HepG2 (cell line): ENCODE data around the gene GALR3. TPM values are rescaled to one million over a fixed set of nuclear protein-coding genes. Genes with fewer than 3 reads are reported as not detected.
A peak's percentile ranks its signal among the peaks of the same experiment; 100 is the strongest.

Experiments used
- ATAC-seq: fragments of 200-7000 bp; cut with Tn5 transposase; 3 replicates; pipeline ENCODE4 v1.9.1; 2020; ENCODE audit warnings: mild to moderate bottlenecking, moderate library complexity
- BruUV-seq: library from RNA; stranded (reverse); fragments of 400-500 nt; replicated peaks from 2 replicates; lab custom pipeline; 2021; lab: Mats Ljungman, UMichigan
- CTCF ChIA-PET: fragments of 300-600 bp; formaldehyde crosslinking; extraction: SDS; loops from one replicate; lab custom pipeline; 2021; ENCODE audit warnings: low total read pairs, inconsistent platforms, low intra/inter-chr PET ratio; lab: Yijun Ruan, JAX
- POLR2A ChIA-PET: fragments of 350-600 bp; sonication (Branson Sonifier 250); formaldehyde crosslinking; loops from one replicate; lab custom pipeline; 2020; ENCODE audit warnings: antibody characterized with exemption, inconsistent platforms; lab: Yijun Ruan, JAX
- DNase-seq: peaks from one replicate; pipeline ENCODE4 v3.0.0-alpha.2; 2015; ENCODE audit warnings: low spot score
- FAIRE-seq: peaks from 3 replicates; lab custom pipeline; 2011; peaks lifted over from hg19 to GRCh38; lab: Jason Lieb, UNC
- H2AFZ ChIP-seq: one replicate; pipeline ENCODE4 v1.6.1; 2011; ENCODE audit warnings: low read length, inconsistent platforms
- H3K27ac ChIP-seq: fragments of 300-600 bp; 3 replicates; pipeline ENCODE4 v1.8.0; 2011; ENCODE audit warnings: mixed run types, mild to moderate bottlenecking, mixed read lengths, low read length, inconsistent platforms; ENCODE audit not compliant: insufficient read depth; ENCODE audit errors: extremely low read length
- H3K27me3 ChIP-seq, 2 experiments: fragments of 200-600 bp in 1 of 2; 2 replicates in 1 of 2; 3 replicates in 1 of 2; pipeline versions ENCODE4 v1.6.0 to v1.8.0; 2011; ENCODE audit warnings: low read length in 2 of 2, mild to moderate bottlenecking in 2 of 2, moderate library complexity in 2 of 2, inconsistent platforms in 1 of 2; ENCODE audit not compliant: insufficient read depth in 2 of 2, control insufficient read depth in 1 of 2
- H3K36me3 ChIP-seq, 2 experiments: fragments of 200-600 bp in 1 of 2; replicated peaks in 1 of 2; 2 replicates in 1 of 2; 3 replicates in 1 of 2; pipeline versions ENCODE4 v1.5.1 to v1.8.0; 2011; ENCODE audit warnings: low read length in 2 of 2, inconsistent platforms in 1 of 2; ENCODE audit not compliant: insufficient read depth in 2 of 2, control insufficient read depth in 1 of 2
- H3K4me1 ChIP-seq: 2 replicates; pipeline ENCODE4 v1.5.1; 2012; ENCODE audit warnings: low read length, inconsistent platforms; ENCODE audit not compliant: insufficient read depth
- H3K4me2 ChIP-seq: 2 replicates; pipeline ENCODE4 v1.6.0; 2011; ENCODE audit warnings: low read depth, low read length, inconsistent platforms
- H3K4me3 ChIP-seq, 3 experiments: fragments of 200-600 bp in 1 of 3; sonication (generic), shearing (Covaris generic) in 1 of 3; replicated peaks in 1 of 3; 2 replicates each; pipeline ENCODE4 v1.5.1; 2011 to 2016; ENCODE audit warnings: low read length in 3 of 3, inconsistent platforms in 2 of 3, low read depth in 2 of 3, mild to moderate bottlenecking in 2 of 3, control low read depth in 1 of 3, mixed read lengths in 1 of 3; ENCODE audit not compliant: insufficient read depth in 1 of 3
- H3K79me2 ChIP-seq: one replicate; pipeline ENCODE4 v1.6.1; 2011; ENCODE audit warnings: low read length, inconsistent platforms; ENCODE audit not compliant: insufficient read depth
- H3K9ac ChIP-seq: 2 replicates; pipeline ENCODE4 v1.6.0; 2011; ENCODE audit warnings: mild to moderate bottlenecking, low read depth, low read length, inconsistent platforms; ENCODE audit not compliant: insufficient read depth
- H3K9me3 ChIP-seq: 2 replicates; pipeline ENCODE4 v1.5.1; 2012; ENCODE audit warnings: mild to moderate bottlenecking, low read length
- H4K20me1 ChIP-seq: 2 replicates; pipeline ENCODE4 v1.6.0; 2011; ENCODE audit warnings: inconsistent platforms, mild to moderate bottlenecking, low read length, moderate library complexity; ENCODE audit not compliant: insufficient read depth
- AGO1 ChIP-seq: fragments of 200-400 bp; formaldehyde crosslinking; IDR thresholded peaks from 2 replicates; pipeline ENCODE4 v1.6.1; 2017; ENCODE audit warnings: mild to moderate bottlenecking, low read depth, low read length, moderate library complexity; ENCODE audit not compliant: poor library complexity, severe bottlenecking
- ATF1 ChIP-seq: IDR thresholded peaks from 2 replicates; pipeline ENCODE4 v1.6.1; 2016; ENCODE audit warnings: mild to moderate bottlenecking, control low read depth
- BORCS8-MEF2B ChIP-seq: sonication (generic); formaldehyde crosslinking; IDR thresholded peaks from 2 replicates; pipeline ENCODE4 v1.8.0; 2022; ENCODE audit warnings: mild to moderate bottlenecking, missing genetic modification reagents
- DMAP1 ChIP-seq: IDR thresholded peaks from 2 replicates; pipeline ENCODE4 v1.6.1; 2016
- FOXO1 ChIP-seq: sonication (generic); formaldehyde crosslinking; IDR thresholded peaks from 2 replicates; pipeline ENCODE4 v1.4.0; 2020; ENCODE audit warnings: missing genetic modification reagents
- HOXA3 ChIP-seq: sonication (generic); formaldehyde crosslinking; IDR thresholded peaks from 2 replicates; pipeline ENCODE4 v1.5.0; 2020; ENCODE audit warnings: missing genetic modification reagents
- MEIS1 ChIP-seq: sonication (generic); formaldehyde crosslinking; IDR thresholded peaks from 2 replicates; pipeline ENCODE4 v1.9.0; 2021; ENCODE audit warnings: mild to moderate bottlenecking, missing genetic modification reagents, moderate library complexity, borderline replicate concordance
- NFIC ChIP-seq: IDR thresholded peaks from 2 replicates; pipeline ENCODE4 v1.6.1; 2012; ENCODE audit warnings: mild to moderate bottlenecking, low read length, inconsistent platforms
- POLR2G ChIP-seq: fragments of 200-400 bp; formaldehyde crosslinking; IDR thresholded peaks from 2 replicates; pipeline ENCODE4 v1.6.1; 2018; ENCODE audit warnings: mild to moderate bottlenecking, low read depth, low read length, moderate library complexity
- REST ChIP-seq, 2 experiments: IDR thresholded peaks; 2 replicates each; pipeline ENCODE4 v1.6.1; 2011 to 2012; ENCODE audit warnings: low read length in 2 of 2, borderline replicate concordance in 1 of 2, low read depth in 1 of 2, mild to moderate bottlenecking in 1 of 2, moderate library complexity in 1 of 2
- RFXANK ChIP-seq: IDR thresholded peaks from 2 replicates; pipeline ENCODE4 v1.6.1; 2016
- TAF15 ChIP-seq: fragments of 200-400 bp; formaldehyde crosslinking; IDR thresholded peaks from one replicate; pipeline ENCODE4 v1.6.1; 2018; ENCODE audit warnings: mild to moderate bottlenecking, low read depth, low read length; ENCODE audit not compliant: poor library complexity, severe bottlenecking
- ZC3H4 ChIP-seq: sonication (generic); formaldehyde crosslinking; IDR thresholded peaks from 2 replicates; pipeline ENCODE4 v1.4.0; 2020; ENCODE audit warnings: missing genetic modification reagents, borderline replicate concordance
- ZIK1 ChIP-seq: sonication (generic); formaldehyde crosslinking; IDR thresholded peaks from 2 replicates; pipeline ENCODE4 v1.5.0; 2020; ENCODE audit warnings: mild to moderate bottlenecking, low read depth, missing genetic modification reagents, borderline replicate concordance
- ZMYM2 ChIP-seq: sonication (generic); formaldehyde crosslinking; IDR thresholded peaks from 2 replicates; pipeline ENCODE4 v1.8.0; 2022; ENCODE audit warnings: mild to moderate bottlenecking, missing genetic modification reagents
- ZNF329 ChIP-seq: sonication (generic); formaldehyde crosslinking; IDR thresholded peaks from 2 replicates; pipeline ENCODE4 v1.9.0; 2021; ENCODE audit warnings: low read depth, mild to moderate bottlenecking, missing genetic modification reagents
- ZNF350 ChIP-seq: sonication (generic); formaldehyde crosslinking; IDR thresholded peaks from 2 replicates; pipeline ENCODE4 v1.4.0; 2020; ENCODE audit warnings: mild to moderate bottlenecking, low read depth, missing genetic modification reagents, borderline replicate concordance
- ZNF431 ChIP-seq: sonication (generic); formaldehyde crosslinking; IDR thresholded peaks from 2 replicates; pipeline ENCODE4 v1.9.0; 2022; ENCODE audit warnings: missing genetic modification reagents, low read depth, mild to moderate bottlenecking, borderline replicate concordance
- ZNF468 ChIP-seq: sonication (generic); formaldehyde crosslinking; IDR thresholded peaks from 2 replicates; pipeline ENCODE4 v1.8.0; 2022; ENCODE audit warnings: mild to moderate bottlenecking, moderate library complexity, missing genetic modification reagents
- ZNF747 ChIP-seq: sonication (generic); formaldehyde crosslinking; IDR thresholded peaks from 2 replicates; pipeline ENCODE4 v1.8.1; 2023; ENCODE audit warnings: missing genetic modification reagents, mild to moderate bottlenecking, borderline replicate concordance
- ZNF761 ChIP-seq: sonication (generic); formaldehyde crosslinking; conservative IDR thresholded peaks from 2 replicates; pipeline ENCODE4 v1.4.0; 2020; ENCODE audit warnings: mild to moderate bottlenecking, missing genetic modification reagents
- ZNF768 ChIP-seq: sonication (generic); formaldehyde crosslinking; IDR thresholded peaks from 2 replicates; pipeline ENCODE4 v1.4.0; 2020; ENCODE audit warnings: missing genetic modification reagents
- ZSCAN20 ChIP-seq: sonication (generic); formaldehyde crosslinking; IDR thresholded peaks from 2 replicates; pipeline ENCODE4 v1.4.0; 2020; ENCODE audit warnings: missing genetic modification reagents, mild to moderate bottlenecking, borderline replicate concordance
- WGBS: methylation state at CpG from one replicate; pipeline ENCODE4 v1.1.6; 2017; ENCODE audit warnings: low lambda C conversion rate; 5-methylcytosine and 5-hydroxymethylcytosine counted together
- in situ Hi-C: cut with HindIII; loops from 2 replicates; pipeline ENCODE4 v1.10.0; 2017; ENCODE audit warnings: low pct_unique_long_range_greater_than_20kb; ENCODE audit not compliant: extremely low pct_ligation_motif_present
- intact Hi-C: fragments of 100-400 bp; cut with micrococcal nuclease; formaldehyde crosslinking; loops from one replicate; pipeline ENCODE4 v1.10.0; 2022; ENCODE audit not compliant: unreplicated experiment
- polyA plus RNA-seq, 8 experiments: library from polyadenylated mRNA; depleted of rRNA in 3 of 8; stranded (reverse) in 7 of 8; unstranded in 1 of 8; fragments of >200 nt; fragmentation: Illumina TruSeq in 4 of 8; extraction: Trizol in 4 of 8; gene quantifications; 2 replicates each; pipeline versions ENCODE4 v1.2.1 to v1.2.3, GENCODE V29; 2011 to 2016; ENCODE audit warnings: low read depth in 4 of 8, missing spikeins in 1 of 8, mixed read lengths in 1 of 8; ENCODE audit not compliant: insufficient read depth in 1 of 8
- total RNA-seq, 5 experiments: library from RNA; depleted of rRNA; stranded (reverse); fragments of >200 nt; fragmentation: Illumina TruSeq; extraction: Trizol; gene quantifications; 2 replicates each; pipeline ENCODE4 v1.2.3, GENCODE V29; 2016; ENCODE audit warnings: low read depth in 1 of 5

GALR3 gene
- total and polyA plus RNA-seq, 2 of the 13 experiments (the other 11 are each of a cell fraction or from before 2014, with no cell fraction given): 0.13 TPM; not detected in 1

- no peaks in the 10 kb centered on the region for H4K20me1 ChIP-seq
- DNase-seq: no peak
- peak; percentile 62 for ATAC-seq
- no peak for FAIRE-seq
- peaks cover 31% of the 10 kb centered on the region for H3K79me2 ChIP-seq
- H3K27ac ChIP-seq: peak overlapping the region; percentile 85
- H3K4me2 ChIP-seq: peak overlapping the region; percentile 84
- no TSS peak for BruUV-seq
- H2AFZ ChIP-seq: no peak overlapping the region
- peak overlapping the region; percentile 86 for H3K9ac ChIP-seq
- ChIA-PET CTCF (no interaction called here), POLR2A (interaction anchor here (0.6 to 4.8 kb wide), 25 partner anchors 9 to 298 kb away, joined by 3 to 59 read pairs (median 5); partner anchors contain the start of genes C22orf23, GCAT, GGA1 and MICALL1)
- peak overlapping the region; percentile 84 to 91 (median 87) for H3K4me3 ChIP-seq
- H3K4me1 ChIP-seq: peaks cover 41% of the 10 kb centered on the region
- WGBS: 3% methylated on average over 8 of the region's 46 CpGs
- no peaks in the 10 kb centered on the region for H3K27me3 ChIP-seq
- in situ Hi-C loops (no loop called here), intact Hi-C loops (no loop called here)
- no peaks in the 10 kb centered on the region for H3K9me3 ChIP-seq
- H3K36me3 ChIP-seq: peaks cover 5 to 8% of the 10 kb centered on the region in 2 experiments
- TF ChIP-seq NFIC (no peak), ZNF350 (CRISPR knock-in tag) (no peak), RFXANK (CRISPR knock-in tag) (0 out of 2 replicates have a peak, but pooled peaks have one; percentile 3), BORCS8-MEF2B (CRISPR knock-in tag) (peak; percentile 32; the same call in 1 of the 2 replicates), ZSCAN20 (CRISPR knock-in tag) (no peak), FOXO1 (CRISPR knock-in tag) (0 out of 2 replicates have a peak, but pooled peaks have one; percentile 24), ZNF431 (0 out of 2 replicates have a peak, but pooled peaks have one; percentile 49), REST (IDR thresholded peaks at IDR 0.05; ENCODE audit: borderline replicate concordance in 1 of 2, low read depth in 1 of 2, low read length in 2 of 2) (no peak), ZIK1 (peak; percentile 41), AGO1 (peak; percentile 36), ZC3H4 (CRISPR knock-in tag) (no peak), ZMYM2 (CRISPR knock-in tag) (no peak), HOXA3 (CRISPR knock-in tag) (peak; percentile 25; the same call in 1 of the 2 replicates), DMAP1 (CRISPR knock-in tag) (peak; percentile 8; the same call in 1 of the 2 replicates), ATF1 (CRISPR knock-in tag) (no peak), ZNF761 (CRISPR knock-in tag) (no peak), MEIS1 (no peak), ZNF468 (CRISPR knock-in tag) (0 out of 2 replicates have a peak, but pooled peaks have one; percentile 35), ZNF768 (CRISPR knock-in tag) (no peak), ZNF329 (CRISPR knock-in tag) (no peak), POLR2G (0 out of 2 replicates have a peak, but pooled peaks have one; percentile 34), TAF15 (no peak), ZNF747 (CRISPR knock-in tag) (0 out of 2 replicates have a peak, but pooled peaks have one; percentile 21)
Observed at GRCh38 chr22:37843741-37844089, 20.5 kb downstream of the GALR3 start.
